ENCODE measurements around the gene SNRPD3.
"Not testable (repeated sequence)": the region's sequence is repeated elsewhere in the genome, so short reads cannot be mapped to it uniquely, and the experiment has no call there.

The SNRPD3 gene

DNA sequence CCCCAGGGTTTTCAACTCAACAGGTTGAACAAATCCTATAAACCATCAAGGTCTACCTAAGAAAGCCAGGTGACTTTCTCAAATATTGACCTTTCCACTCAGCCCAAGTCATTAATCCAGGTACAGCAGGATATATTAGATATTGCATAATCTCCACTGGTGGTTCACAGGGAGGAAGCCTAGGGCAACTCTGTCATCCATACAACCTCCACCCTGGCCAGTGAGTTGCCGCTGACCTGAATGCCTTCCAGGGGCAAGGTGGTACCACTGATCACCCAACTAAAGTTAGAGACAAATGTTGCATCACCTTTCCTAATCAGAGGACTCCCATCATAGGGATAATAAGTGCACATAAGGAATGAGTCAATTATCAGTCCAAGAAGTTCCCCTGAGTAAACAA, 23.7 kb upstream of the SNRPD3 start:
- DNase-seq (ENCODE audit: low read depth), result no peak

DNA sequence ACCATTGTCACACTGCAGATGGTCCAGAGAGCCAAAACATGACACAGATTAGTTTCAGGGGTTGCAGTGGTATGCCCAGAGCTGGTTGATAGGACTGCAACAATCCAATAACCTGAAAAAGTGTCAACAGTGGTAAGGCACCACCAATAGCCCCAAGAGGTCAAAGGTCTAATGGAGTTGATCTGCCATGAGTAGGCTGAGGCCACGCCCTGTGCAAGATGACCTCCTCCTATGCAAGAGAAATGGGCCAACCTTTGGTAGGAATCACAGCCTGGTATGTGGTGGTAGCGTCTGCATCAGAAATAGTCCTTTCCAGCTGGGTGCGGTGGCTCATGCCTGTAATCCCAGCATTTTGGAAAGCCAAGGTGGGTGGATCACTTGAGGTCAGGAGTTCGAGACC, 20.5 kb upstream of the SNRPD3 start:
- no peak for DNase-seq (ENCODE audit: low read depth)

DNA sequence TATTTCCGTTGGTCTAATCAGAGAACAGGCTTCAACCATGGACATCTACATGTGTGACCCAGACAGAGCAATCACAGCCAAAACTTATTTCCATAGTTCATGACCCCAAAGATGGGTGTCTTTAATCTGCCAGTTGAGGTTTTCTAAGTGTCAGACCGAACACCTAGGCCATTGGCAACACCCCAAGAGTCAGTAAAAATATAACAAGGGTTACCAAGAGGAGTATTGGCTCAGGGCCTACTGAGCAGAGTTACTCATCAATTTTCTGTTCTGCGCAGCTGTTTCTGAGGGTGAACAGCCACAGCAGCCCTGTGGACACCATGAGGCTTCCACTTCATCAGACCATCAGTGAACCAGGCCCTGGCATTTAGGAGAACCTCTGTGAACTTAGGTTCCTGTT, 19.7 kb upstream of the SNRPD3 start:
- no peak for DNase-seq (ENCODE audit: low read depth)

DNA sequence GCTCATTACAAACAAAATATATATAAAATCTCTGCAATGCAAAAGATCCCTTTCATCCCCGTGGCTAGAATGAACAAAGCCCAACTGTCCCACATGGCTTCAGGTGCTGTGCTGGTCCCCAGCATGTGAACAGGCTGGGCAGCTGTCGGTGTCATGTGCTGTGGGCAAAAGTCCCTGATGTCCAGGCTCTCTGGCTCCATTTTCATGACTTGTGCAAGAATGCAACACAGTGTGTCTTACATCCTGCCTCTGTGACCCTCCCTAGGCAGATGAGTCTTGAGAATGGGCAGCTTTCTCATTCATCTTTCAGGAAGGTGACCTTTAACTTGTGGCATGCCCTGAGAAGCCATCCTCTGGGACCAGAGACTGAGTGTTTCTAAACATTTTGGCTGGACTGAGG, 15.3 kb upstream of the SNRPD3 start:
- no peak for DNase-seq (ENCODE audit: low read depth)

DNA sequence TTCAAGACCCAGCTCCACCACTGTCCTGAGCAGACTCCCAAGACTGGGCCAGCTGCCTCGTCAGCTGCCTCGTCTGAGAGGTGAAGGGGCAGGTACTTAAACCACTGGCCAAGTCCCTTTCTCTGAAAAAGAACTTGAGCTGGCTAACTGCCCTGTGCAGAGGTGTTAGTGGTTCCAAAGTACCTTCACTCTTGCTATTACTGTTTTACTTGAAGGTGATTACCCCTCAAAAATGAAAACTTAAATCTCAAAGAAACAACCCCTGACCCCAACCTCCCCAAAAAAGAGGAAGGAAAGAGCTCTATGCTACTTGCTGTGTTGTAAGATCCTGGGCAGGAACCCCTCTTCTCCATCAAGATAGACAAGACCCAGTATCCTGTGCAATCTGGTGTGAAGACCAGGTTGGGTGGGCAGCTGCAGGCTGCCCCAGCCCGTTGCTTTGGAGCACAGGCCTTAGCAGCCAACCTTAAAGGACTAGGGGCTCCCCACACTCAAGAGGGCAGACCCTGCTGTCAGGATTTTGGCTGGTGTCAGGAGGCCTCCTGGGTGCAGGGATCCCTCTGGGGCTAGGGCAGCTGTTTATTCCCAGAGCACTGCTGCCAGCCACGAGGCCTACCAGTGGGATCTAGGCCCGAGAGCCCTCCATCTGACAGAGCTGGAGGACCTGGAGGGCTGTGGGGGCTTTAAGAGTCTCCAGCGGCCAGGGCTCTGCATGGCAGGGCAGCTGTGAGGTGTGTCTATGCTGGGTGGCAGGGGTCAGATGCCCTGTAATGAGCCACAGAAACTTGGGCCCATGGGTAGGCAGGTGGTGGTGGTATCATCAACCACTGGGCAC, 13.9 kb upstream of the SNRPD3 start:
- DNase-seq (ENCODE audit: low read depth), result no peak

DNA sequence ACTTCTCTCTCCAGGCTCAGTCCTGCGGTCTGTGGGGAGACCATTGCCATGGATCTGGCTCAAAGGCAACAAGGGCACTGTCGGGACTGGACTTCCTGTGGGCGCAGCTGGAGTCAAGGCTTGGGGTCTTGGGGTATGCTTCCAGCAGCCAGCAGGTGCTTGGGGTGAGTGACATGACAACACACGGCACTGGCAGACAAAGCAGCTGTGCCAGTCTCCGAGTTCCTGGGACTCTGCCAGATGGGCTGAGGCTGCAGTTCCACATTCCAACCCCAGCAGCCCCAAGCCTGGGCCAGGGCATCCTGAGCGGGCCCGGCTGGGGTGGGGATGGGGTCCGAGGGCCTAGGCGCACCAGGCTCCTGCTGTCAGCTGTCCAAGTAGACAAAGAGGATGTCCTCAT, 13.2 kb upstream of the SNRPD3 start:
- no peak for DNase-seq (ENCODE audit: low read depth)

DNA sequence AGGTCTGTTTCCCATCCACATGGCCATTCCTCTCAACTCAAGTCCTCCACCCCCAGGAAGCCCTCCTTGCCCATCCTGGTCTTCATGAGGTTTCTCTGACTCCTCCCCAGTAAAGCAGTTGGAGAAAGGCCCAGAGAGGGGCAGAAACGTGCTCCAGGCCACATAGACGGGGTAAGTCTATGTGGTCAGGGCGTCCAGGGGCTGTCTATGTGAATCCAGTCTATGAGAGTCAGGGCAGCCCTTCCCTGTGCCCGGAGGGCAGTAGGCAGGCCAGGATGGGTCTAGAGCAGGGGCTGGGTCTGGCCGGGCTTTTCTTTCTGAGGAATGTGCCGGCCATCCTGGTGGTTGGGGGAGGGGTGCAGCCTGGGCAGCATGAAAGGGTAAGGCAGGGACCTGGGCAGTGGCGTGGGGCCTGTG, 12.6 kb upstream of the SNRPD3 start:
- DNase-seq (ENCODE audit: low read depth), result no peak

DNA sequence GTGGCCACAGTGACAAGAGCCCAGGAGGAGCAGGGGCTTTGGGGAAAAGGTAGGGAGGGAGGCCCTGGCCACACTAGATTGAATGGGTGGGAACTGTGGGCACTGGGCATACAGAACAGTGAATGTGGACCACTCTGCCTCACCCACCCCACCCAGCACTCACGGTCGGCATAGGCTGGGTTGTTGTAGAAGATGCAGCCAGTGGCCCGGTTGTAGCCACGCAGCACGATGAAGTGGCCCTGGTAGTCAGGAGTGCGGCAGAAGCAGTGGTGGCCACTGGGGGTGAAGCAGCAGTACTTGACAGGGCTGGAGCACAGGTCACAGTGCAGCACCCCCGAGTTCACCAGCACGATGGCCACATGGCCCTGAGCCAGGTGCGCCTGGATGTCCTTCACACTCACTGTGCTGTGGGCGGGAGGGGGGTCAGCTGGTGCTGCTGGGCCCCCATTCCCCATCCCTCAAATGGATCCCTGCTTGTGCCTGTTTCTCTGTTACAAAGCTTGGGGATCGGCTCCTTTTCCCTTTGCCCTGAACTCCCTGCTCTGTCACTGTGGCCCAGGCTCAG, 12.0 kb upstream of the SNRPD3 start:
- no peak for DNase-seq (ENCODE audit: low read depth)

DNA sequence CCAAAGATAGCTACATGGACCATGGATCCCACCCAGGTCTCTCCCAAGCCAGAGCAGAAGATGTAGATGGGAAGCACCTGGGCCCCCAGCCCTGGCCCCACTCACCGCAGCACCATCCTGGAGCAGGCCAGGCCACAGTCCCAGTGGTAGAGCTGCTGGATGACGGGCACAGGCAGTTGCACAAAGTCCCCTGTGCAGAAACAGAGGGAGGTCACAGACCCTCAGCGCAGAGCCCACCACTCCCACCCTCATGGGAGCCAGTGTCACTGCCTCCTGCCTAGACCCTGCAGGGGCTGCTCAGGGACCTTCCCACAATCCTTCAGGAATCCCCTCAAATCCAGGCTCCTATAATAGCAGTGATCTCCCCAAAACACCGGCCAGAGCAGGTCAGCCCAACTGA, 7.0 kb upstream of the SNRPD3 start:
- DNase-seq (ENCODE audit: low read depth), result no peak

DNA sequence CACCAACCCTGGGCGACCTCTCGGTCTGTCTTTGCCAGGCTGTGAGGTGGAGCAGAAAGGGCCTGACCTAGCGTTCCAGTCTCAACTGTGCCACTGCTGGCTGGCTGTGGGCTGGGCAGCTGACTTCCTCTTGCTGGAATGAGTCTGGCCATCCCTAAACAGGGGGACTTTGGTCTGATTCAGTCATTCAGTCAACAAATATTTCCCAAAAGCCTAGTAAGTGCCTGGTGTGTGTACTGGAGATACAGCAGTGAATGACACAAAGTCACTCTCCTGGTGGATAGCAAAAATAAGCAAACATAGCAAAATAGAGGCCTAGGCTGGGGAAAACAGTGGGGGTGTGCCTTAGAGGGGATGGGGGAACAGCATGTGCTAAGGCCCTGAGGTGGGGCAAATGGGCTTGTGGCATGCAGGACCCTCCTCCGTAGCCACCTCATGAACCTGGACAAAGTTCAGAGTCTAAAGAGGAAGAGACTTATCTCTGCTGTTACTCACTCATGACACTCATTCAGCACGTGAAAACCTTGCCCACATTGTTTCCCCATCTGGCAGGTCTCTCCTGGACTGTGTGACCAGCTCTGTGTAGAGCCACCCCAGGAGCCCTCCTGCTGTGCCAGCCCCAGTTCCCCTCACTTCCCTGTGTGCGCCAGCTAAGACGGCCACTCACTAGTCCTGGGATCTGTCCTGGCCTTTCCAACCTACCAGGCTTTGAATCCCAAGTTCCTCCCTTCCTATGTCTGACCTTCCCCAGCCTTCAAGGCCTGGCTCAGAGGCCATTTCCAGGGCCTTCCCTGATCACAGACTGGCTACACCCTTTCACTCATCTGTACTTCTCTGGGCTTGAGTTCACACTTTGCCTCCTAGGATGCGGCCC, 5.5 kb upstream of the SNRPD3 start:
- no peak for DNase-seq (ENCODE audit: low read depth)

DNA sequence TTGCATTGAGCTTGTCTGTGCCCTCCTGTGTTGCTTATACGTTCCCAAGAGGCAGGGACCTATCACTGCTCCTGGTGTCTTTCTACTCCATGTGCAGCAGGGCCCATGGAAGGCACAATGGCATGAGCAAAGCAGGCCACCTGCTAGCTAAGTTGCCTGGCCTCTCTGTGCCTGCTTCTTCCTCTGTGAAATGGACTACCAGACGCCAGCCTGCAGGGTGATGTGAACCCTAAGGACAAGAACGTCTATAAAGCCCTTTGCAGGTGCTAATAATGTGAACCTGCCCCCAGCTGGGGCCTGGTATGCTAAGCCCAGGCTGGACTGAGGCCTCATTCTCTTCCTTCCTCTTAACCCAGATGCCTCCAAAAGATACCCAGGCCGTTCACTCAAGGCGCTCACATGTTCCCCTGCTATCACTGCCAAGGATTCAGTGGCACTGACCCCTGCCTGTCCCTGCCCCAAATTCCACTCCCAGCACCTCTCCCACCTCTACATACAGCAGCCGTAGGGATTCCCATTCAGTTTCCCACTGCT, 4.8 kb upstream of the SNRPD3 start:
- no peak for DNase-seq (ENCODE audit: low read depth)

DNA sequence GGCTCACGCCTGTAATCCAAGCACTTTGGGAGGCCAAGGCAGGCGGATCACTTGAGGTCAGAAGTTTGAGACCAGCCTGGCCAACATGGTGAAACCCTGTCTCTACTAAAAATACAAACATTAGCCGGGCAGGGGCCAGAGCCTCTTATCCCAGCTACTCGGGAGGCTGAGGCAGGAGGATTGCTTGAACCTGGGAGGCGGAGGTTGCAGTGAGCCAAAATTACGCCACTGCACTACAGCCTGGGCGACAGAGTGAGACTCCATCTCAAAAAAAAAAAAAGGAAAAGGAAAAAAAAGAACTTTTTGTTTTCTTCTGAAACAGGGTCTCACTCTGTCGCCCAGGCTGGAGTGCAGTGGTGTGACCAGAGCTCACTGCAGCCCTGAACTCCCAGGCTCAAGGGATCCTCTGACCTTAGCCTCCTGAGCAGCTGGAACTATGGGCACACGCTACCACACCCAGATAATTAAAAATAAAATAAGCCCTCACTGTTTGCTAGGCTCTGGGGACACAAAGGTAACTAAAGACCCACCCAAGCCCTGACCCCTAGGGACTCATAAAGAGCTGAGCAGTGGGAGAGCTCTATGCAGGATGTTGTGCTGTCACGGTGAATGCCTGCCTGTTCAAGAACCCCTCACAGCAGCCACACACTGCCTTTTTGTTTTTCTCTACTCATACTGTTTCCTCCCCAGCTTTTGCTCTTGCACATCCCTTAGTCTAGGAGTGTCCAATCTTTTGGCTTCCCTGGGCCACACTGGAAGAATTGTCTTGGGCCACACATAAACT, 3.1 kb upstream of the SNRPD3 start:
- not testable (repeated sequence) for DNase-seq (ENCODE audit: low read depth)

DNA sequence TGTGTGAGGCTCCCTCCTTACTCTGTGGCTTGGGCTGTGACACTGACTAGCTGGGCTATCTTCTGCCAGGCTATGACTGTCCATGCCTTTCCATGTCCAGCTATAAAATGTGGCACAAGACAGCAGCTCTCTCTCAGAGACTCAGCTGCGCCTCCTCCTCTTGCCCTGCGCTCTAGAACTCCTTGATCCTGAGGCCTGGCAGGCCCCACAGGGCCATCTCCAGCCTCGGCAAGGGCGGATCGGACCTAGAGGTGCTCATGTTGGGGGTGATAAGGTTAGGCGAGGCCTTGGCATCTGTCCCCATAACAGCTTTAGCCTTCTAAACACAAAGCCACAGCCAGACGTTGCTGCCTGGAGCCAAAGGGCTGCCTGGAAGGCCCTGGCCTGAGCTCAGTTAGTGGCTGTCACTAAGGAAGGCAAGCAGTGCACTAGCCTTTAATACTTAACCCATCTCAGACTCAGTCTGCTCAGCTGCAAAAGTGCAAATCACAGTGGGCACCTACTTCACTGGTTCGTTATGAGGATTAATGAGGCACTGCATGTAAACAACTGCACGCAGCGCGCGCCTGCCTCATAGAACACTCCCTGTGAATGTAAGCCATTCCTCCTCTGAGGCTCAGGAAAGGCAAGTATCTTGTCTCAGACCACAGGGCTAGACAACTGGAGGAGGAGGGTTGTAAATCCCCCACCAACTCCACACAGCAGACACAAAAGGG, 2.0 kb upstream of the SNRPD3 start:
- no peak for DNase-seq (ENCODE audit: low read depth)

DNA sequence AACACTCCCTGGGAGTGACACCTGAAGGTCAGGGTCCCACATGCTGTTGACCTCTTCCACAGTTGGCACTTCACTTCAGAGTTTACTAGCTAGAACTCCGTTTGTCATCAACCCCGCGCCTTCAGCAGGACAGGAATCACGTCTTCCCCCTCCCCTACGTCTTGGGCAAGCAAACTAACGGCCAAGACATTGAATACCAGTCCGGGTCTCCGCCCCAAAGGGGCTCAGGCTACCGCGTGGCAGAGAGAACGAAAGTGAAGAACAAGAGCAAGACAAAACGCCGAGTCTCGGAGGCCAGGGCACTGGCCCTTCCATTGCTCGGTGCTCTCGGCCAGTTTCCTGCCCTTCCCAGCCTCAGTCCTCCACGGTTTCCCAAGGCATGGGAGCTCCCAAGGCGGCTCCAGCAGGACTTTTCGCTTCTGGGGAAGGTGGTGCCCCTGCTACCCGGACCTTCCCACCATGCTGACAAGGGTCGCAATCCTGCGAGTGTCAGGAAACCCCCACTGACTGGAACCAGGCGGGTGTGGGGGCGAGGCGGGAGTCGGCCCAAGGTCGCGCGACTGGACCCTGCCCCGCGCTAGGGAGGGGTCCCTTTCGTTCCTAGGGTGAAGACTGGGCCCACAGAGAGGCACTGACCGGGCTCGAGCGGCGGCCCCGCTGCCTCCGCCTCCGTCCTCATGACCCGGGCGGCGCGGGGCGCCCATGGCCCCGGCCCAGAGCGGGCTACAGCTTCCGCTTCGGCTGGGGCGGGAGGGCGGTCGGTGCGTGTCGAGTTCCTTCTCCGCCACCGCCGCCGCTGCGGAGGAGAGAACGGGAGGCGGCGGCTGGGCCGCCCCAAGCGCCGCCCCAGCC, 1.3 kb upstream of the SNRPD3 start, which contains the start of gene GUCD1:
Gene GUCD1 (minus strand): TSS at position 826 of the 852 bp plus-strand sequence. CDS start 147 bp downstream, at position 679.
- DNase-seq (ENCODE audit: low read depth), result peak; percentile 6

DNA sequence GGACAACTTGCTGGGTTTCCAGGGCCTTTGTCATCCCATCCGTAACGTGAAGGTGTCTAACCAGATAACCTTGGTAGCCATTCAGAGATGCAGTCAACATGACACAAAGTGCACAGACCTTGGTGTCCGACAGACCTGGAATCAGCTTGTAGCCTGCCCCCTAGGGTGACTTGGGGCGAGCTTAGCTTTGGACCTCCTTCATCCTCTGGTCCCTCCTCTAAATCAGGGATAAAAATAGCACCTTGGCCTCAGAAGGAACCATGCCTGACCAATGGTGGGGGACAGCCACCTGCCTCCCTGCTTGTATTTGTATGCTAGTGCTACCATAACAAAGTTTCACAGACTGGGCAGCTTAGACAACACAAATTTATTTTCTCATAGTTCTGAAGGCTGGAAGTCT, 3.7 kb downstream of the SNRPD3 start:
- DNase-seq (ENCODE audit: low read depth), result no peak

DNA sequence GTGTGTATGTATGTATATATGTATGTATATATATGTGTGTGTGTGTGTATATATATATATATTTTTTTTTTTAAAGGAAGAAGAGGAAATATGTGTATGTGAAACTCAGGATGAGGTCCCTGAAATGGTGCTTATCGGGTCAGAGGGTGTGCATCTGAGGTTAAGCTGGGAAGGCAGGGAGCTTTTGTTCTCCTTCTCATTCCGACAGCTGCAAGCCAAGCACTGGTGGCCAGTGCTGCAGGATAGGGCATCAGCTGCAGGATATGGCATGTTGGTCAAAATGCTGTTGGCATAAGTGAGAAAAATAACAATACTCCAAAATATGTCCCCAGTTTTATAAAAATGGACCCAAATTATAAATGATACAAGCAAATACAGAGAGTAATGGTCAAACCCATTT, 7.4 kb downstream of the SNRPD3 start:
- no peak for DNase-seq (ENCODE audit: low read depth)

DNA sequence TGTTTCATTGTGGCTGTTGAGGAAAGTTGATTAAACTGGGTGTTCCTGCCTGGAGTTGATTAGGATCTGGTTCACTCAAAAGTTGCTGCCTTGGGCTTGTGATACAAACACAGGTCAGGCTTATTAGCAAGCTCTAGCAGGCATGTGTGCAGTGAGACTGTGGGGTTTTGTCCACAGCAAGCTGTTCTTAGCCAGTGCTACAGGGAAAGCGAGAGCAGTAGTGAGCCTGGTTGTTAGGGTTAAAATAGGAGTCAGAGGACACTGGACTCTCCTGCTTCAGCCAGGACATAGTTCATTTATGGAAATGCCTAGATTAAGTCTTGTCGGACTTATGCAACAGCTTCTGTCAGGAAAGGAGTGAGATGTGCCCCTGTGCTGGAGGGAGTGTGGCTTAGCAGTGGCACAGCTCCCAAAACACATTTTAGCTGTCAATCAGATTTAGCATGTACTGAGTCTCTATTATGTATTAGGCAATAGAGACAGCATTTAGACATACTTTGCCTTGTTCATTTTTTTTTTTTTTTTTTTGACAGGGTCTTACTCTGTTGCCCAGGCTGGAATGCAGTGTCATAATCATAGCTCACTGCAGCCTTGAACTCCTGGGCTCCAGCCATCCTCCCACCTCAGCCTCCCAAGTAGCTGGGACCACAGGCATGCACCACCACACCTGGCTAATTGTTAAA, 8.7 kb downstream of the SNRPD3 start:
- no peak for DNase-seq (ENCODE audit: low read depth)

DNA sequence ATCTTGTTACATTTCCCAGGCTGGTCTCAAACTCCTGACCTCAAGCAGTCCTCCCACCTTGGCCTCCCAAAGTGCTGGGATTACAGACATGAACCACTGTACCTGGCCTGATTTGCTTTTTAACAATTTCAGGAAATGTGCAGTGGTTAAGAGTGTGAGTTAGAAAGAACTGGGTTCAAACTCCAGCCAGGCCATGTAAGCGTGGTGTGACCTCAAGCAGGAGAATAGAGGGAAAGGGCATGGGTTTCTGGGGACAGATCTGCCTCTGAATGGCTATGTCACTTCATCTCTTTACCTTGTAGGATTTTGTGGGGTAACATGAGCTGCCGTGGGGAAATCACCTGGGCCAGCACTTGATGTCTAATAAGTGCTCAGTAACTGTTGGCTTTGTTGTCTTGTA, 9.3 kb downstream of the SNRPD3 start:
- no peak for DNase-seq (ENCODE audit: low read depth)

DNA sequence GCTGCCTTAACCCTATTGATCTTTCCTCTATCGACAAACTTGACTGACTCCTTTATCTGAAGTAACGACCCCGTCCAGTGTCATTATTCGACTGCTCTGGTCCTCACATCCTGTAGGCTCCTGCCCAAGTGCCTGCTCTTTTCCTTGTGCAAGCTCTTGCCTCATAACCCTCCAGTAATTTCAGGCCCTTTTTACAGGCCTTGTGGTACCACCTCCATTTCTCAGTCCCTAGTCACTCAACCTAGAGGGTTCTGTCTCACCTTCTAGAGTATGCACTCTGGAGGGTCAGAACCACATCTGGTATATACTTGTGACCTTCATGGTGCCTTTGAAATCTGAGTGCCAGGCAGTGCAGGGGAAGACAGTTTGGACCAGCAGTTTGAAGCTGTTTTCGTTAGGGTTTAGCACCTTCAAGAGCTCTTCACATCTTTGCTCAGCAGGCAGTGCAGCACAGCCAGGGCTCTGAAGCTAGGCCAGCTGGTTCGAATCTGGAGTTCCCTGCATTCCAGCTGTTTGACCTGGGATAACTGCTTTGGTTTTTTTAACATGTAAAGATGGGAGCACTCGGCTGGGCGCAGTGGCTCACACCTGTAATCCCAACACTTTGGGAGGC, 11.2 kb downstream of the SNRPD3 start:
- DNase-seq (ENCODE audit: low read depth), result no peak

All from activated T-helper 9 cell treated with anti-CD3 and anti-CD28 coated beads, Interleukin-2, amount 50 U/mL, for 16 hours (primary cell).